Astrocyte (in vitro differentiated cells and primary cell): ENCODE data around the gene SLC52A3.

Source experiments
- CTCF ChIP-seq: IDR thresholded peaks from 2 replicates; pipeline ENCODE4 v1.5.1; 2011; ENCODE audit warnings: low read depth, mild to moderate bottlenecking, inconsistent platforms, low read length, moderate library complexity; ENCODE audit not compliant: insufficient read depth
- EZH2 ChIP-seq: IDR thresholded peaks from 2 replicates; pipeline ENCODE4 v1.6.1; 2012; ENCODE audit warnings: mild to moderate bottlenecking, low read length, inconsistent platforms; ENCODE audit not compliant: insufficient read depth

- no peak for TF ChIP-seq EZH2
- TF ChIP-seq CTCF, result no peak
These were observed 23.9 kb upstream of the SLC52A3 start for GRCh38 chr20:792248-792647.
